Measurements from ENCODE around the gene FHIT. TPM values are rescaled to one million over a fixed set of nuclear protein-coding genes. Genes with fewer than 3 reads are reported as not detected.

The FHIT gene
- total and polyA plus RNA-seq, 10 of the 15 experiments (the other 5 are each of a cell fraction or from before 2014, with no cell fraction given): 4.2 to 14.9 (median 9.4) TPM

DNA sequence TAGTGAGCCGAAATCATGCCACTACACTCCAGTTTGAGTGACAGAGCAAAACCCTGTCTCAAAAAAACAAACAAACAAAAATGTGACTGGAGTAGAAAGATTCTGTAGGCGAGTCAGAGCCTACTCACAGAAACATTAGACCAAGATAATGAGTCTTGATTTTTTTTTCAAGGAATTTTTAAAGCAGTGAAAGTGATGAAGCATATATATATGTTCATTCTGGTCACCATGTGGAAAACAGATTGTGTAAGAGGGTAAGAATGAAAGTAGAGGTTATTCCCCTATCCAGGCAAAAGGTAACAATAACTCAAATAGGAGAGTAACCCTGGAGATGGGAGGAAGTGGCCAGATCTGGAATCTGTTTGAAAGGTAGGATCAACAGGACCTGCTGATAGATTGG is 26.2 kb upstream of the FHIT start:
- DNase-seq (ENCODE audit: low read depth, low spot score): no peak
- POLR2A ChIA-PET: no interaction called here

More for the DNA sequence above, 26.2 kb upstream of the FHIT start:
- H3K27me3 ChIP-seq (replicated peaks in 1 of 2; ENCODE audit: control insufficient read depth in 2 of 2, insufficient read depth in 2 of 2, low read length in 1 of 2): no peaks in the 10 kb centered on the region
- no peak overlapping the region for H3K4me3 ChIP-seq
- FAIRE-seq (no peak), ATAC-seq (no peak; the same call in 2 of the 3 replicates)
- TF ChIP-seq, protein P1, sequence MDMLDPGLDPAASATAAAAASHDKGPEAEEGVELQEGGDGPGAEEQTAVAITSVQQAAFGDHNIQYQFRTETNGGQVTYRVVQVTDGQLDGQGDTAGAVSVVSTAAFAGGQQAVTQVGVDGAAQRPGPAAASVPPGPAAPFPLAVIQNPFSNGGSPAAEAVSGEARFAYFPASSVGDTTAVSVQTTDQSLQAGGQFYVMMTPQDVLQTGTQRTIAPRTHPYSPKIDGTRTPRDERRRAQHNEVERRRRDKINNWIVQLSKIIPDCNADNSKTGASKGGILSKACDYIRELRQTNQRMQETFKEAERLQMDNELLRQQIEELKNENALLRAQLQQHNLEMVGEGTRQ (IDR thresholded peaks at IDR 0.05; ENCODE audit: borderline replicate concordance, low read depth, low read length): no peak
- TF ChIP-seq EZH2 (IDR thresholded peaks at IDR 0.05; ENCODE audit: borderline replicate concordance, control insufficient read depth, low read depth, low read length) (no peak), ZNF217 (IDR thresholded peaks at IDR 0.05) (no peak), TCF12 (IDR thresholded peaks at IDR 0.05; ENCODE audit: low read depth, low read length) (no peak), CREB1 (IDR thresholded peaks at IDR 0.05; ENCODE audit: low read depth) (no peak), RCOR1 (conservative IDR thresholded peaks at IDR 0.05; ENCODE audit: low read depth, low read length) (no peak), RB1 (IDR thresholded peaks at IDR 0.05; ENCODE audit: borderline replicate concordance) (no peak), SREBF1 (IDR thresholded peaks at IDR 0.05; ENCODE audit: low read length) (no peak), PAX8 (IDR thresholded peaks at IDR 0.05) (no peak), TCF3 (IDR thresholded peaks at IDR 0.05; ENCODE audit: borderline replicate concordance, insufficient read depth, low read depth, low read length) (no peak)
- TF ChIP-seq, protein P2, sequence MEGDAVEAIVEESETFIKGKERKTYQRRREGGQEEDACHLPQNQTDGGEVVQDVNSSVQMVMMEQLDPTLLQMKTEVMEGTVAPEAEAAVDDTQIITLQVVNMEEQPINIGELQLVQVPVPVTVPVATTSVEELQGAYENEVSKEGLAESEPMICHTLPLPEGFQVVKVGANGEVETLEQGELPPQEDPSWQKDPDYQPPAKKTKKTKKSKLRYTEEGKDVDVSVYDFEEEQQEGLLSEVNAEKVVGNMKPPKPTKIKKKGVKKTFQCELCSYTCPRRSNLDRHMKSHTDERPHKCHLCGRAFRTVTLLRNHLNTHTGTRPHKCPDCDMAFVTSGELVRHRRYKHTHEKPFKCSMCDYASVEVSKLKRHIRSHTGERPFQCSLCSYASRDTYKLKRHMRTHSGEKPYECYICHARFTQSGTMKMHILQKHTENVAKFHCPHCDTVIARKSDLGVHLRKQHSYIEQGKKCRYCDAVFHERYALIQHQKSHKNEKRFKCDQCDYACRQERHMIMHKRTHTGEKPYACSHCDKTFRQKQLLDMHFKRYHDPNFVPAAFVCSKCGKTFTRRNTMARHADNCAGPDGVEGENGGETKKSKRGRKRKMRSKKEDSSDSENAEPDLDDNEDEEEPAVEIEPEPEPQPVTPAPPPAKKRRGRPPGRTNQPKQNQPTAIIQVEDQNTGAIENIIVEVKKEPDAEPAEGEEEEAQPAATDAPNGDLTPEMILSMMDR (IDR thresholded peaks at IDR 0.05 in 2 of 3, conservative IDR thresholded peaks at IDR 0.05 in 1 of 3; ENCODE audit: control insufficient read depth in 2 of 3, extremely low read depth in 1 of 3, insufficient read depth in 1 of 3, low read depth in 3 of 3, low read length in 3 of 3): no peak
- BruUV-seq (replicated peaks): no TSS peak
- no peak overlapping the region for H2AFZ ChIP-seq (ENCODE audit: control insufficient read depth, low read depth, low read length)
- H3K4me2 ChIP-seq (ENCODE audit: control insufficient read depth, insufficient read depth): no peak overlapping the region
- H3K9me3 ChIP-seq (replicated peaks; ENCODE audit: control insufficient read depth, insufficient read depth, low read length): no peaks in the 10 kb centered on the region
- no peak overlapping the region for H3K27ac ChIP-seq (ENCODE audit: control insufficient read depth, insufficient read depth)
- no peaks in the 10 kb centered on the region for H3K36me3 ChIP-seq (ENCODE audit: control insufficient read depth in 2 of 2, insufficient read depth in 2 of 2, low read length in 1 of 2)
- in situ Hi-C loops (cut with MboI) (no loop called here), intact Hi-C loops (cut with micrococcal nuclease; ENCODE audit: unreplicated experiment) (no loop called here)
- ChIA-PET SMC1A (ENCODE audit: uncharacterized antibody, unreplicated experiment) (no interaction called here), RAD21 (ENCODE audit: unreplicated experiment) (no interaction called here), CTCF (no interaction called here)
- H4K20me1 ChIP-seq (ENCODE audit: control insufficient read depth, insufficient read depth): no peaks in the 10 kb centered on the region
- 18% methylated on average over 2 of the region's 2 CpGs for WGBS (ENCODE audit: insufficient coverage, insufficient replicate concordance, low lambda C conversion rate, missing lambda C conversion rate)
- H3K4me1 ChIP-seq (ENCODE audit: control insufficient read depth, insufficient read depth, low read length): no peaks in the 10 kb centered on the region; the same call in 1 of the 2 replicates
- H3K9ac ChIP-seq (ENCODE audit: control insufficient read depth, insufficient read depth, low read length): no peak overlapping the region
- no peaks in the 10 kb centered on the region for H3K79me2 ChIP-seq (ENCODE audit: control insufficient read depth, insufficient read depth, low read length)
